ENCODE measurements around the gene LMX1A.

DNA sequence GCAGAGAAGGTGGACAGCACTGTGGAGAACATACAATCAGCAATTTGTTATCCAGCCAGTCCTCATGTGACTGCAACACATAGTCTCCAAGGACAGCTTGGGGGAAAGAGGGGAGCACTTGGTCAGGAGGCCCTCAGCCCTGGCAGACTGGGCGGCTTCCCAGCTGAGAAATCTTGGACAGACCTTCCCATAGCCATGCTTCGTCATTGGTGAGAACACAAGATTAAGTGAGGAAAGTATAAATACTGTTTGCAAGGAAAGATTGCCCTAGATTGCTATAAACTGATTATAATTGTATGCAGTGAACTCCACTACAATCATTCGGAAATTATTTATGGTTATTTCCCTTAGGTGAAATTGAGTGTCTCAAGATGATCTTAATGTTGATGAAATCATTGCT, 131.5 kb downstream of the LMX1A start:
- TF ChIP-seq EZH2 (optimal IDR thresholded peaks at IDR 0.05; ENCODE audit: low read depth, low read length) = no peak
- TF ChIP-seq, protein P1, sequence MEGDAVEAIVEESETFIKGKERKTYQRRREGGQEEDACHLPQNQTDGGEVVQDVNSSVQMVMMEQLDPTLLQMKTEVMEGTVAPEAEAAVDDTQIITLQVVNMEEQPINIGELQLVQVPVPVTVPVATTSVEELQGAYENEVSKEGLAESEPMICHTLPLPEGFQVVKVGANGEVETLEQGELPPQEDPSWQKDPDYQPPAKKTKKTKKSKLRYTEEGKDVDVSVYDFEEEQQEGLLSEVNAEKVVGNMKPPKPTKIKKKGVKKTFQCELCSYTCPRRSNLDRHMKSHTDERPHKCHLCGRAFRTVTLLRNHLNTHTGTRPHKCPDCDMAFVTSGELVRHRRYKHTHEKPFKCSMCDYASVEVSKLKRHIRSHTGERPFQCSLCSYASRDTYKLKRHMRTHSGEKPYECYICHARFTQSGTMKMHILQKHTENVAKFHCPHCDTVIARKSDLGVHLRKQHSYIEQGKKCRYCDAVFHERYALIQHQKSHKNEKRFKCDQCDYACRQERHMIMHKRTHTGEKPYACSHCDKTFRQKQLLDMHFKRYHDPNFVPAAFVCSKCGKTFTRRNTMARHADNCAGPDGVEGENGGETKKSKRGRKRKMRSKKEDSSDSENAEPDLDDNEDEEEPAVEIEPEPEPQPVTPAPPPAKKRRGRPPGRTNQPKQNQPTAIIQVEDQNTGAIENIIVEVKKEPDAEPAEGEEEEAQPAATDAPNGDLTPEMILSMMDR (IDR thresholded peaks at IDR 0.05; ENCODE audit: low read length) = no peak
- no peak for TF ChIP-seq EZH2phosphoT487 (IDR thresholded peaks at IDR 0.05; ENCODE audit: low read length)
